Measurements from ENCODE around the gene MPHOSPH9. TPM values are rescaled to one million over a fixed set of nuclear protein-coding genes. Genes with fewer than 3 reads are reported as not detected.

Gene MPHOSPH9
- total and polyA plus RNA-seq, 11 donors: 6.0 to 32.3 (median 20.4) TPM

DNA sequence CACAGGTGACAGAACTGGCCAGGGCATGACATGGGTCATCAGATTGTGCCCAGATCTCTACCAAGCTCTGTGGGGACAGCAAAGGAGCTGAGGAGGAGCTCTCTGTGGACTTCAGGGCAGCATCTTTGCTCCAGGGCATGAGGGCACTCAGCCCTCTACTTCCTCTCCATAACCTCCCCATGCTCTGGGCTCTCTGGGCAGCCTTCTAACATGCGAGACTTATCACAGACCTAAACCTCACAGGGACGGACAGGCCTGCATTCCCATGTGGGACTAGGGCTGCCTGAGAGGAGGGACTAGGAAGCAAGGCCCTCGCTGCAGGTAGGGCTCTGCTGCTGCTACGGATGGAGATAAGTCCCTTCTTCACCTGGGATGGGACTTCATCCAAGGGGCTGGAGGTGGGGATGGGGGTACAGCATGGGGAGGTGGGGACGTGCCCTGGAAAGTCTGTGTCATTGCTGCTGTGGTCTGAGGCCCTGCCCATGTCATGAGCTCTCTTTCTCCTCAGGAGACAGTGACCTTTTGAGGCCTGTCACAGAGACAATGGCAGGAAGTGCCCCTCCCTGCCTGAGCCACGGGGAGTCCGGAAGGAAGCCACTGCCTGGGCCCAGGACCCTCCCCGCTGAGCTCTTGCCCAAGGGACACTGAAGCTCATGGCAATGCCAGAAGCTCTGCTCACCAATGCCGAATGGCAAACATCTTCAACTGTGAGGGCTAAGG is 126.1 kb downstream of the MPHOSPH9 start:
- Histone ChIP-seq H3K4me1 (peaks cover 15 to 83% (median 65%) of the 10 kb centered on the region in 12 donors), H3K9me3 (no peaks in the 10 kb centered on the region), H3K36me3 (peaks cover 0 to 8% (median 0%) of the 10 kb centered on the region in 9 donors), H3K27me3 (no peaks in the 10 kb centered on the region), H3K4me3 (no peak overlapping the region), H3K27ac (peak overlapping the region; percentile 58 to 91 (median 82))
- peak in 3 of 4 donors; percentile 50 to 79 (median 69) for ATAC-seq
- TF ChIP-seq CTCF (IDR thresholded peaks at IDR 0.05) (no peak), POLR2A (IDR thresholded peaks at IDR 0.05) (no peak)
- intact Hi-C loops (cut with DNase I): loop anchor here in 7 of 10 donors (5.0 kb wide), 2 partner anchors 36 to 41 kb away; no protein-coding TSS in a partner anchor
- 35 to 39% (median 38%) methylated on average over 6 to 9 of the region's 9 CpGs for WGBS, 4 donors
- peak; percentile 55 to 80 (median 67) for DNase-seq

DNA sequence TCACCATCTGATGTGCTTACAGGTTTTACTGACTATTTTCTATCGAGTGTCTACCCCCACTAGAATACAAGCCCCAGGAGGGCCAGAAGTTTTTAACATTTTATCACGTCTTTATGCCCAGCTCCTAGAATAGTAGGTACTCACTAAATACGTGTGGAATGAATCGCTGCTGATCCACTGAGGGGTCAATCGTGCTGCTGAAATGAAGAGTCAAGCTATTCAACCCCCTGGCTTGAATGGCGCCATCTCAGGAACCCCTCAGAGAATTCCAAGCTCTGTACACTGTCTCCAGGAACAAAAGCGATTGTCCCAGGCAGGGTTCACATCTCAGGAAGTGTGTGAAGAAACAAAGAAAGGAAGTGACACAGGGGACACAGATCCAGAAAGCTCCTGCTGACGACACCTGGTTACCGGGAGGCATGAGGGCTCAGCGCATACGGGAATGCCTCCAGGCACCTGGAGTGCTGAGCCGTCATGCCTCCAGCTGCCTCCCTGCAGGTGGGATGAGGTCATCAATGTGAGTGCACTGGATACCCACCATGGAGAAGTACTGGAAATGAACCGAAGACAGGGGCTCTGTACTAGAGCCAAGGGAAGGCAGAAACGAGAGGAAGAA is 127.6 kb downstream of the MPHOSPH9 start:
- DNase-seq (peak in 4 of 5 donors; percentile 53 to 62 (median 60)), ATAC-seq (peak; percentile 13 to 72 (median 30))
- intact Hi-C loops (cut with DNase I): loop anchor here in 7 of 10 donors (5.0 kb wide), 2 partner anchors 37 to 42 kb away; no protein-coding TSS in a partner anchor
- 56 to 76% (median 71%) methylated on average over 14 of the region's 14 CpGs for WGBS, 4 donors
- H3K4me3 ChIP-seq: peak overlapping the region in 10 of 12 donors; percentile 20 to 53 (median 42)
- peaks cover 15 to 86% (median 70%) of the 10 kb centered on the region in 12 donors for H3K4me1 ChIP-seq
- H3K36me3 ChIP-seq: peaks cover 0 to 8% (median 0%) of the 10 kb centered on the region in 9 donors
- H3K27ac ChIP-seq: peak overlapping the region; percentile 58 to 91 (median 82)
- no peak for TF ChIP-seq CTCF (IDR thresholded peaks at IDR 0.05)
- peak in 1 of 2 donors; percentile 34 for TF ChIP-seq POLR2A (IDR thresholded peaks at IDR 0.05)
- no peaks in the 10 kb centered on the region for H3K9me3 ChIP-seq
- H3K27me3 ChIP-seq: no peaks in the 10 kb centered on the region

DNA sequence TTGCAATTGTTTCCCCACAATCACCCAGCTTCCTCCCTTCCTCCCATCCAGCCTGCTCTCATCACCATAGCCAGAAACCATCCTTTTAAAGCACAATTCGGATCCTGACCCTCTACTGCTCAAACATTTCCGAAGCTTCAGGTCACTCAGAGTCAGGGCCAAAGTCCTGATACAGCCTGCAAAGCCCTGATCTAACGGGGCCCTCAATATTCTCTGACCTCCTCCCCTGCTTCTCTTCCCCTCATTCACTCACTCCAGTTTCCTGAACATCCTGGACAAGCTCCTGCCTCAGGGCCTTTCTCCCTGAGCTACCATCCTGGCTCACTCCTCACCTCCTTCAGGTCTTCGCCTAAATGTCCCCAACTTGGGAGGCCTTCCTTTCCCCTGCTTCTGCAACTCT is 128.1 kb downstream of the MPHOSPH9 start:
- ATAC-seq: no peak
- Histone ChIP-seq H3K27me3 (no peaks in the 10 kb centered on the region), H3K4me3 (peak overlapping the region in 10 of 12 donors; percentile 20 to 53 (median 42)), H3K36me3 (peaks cover 0 to 8% (median 0%) of the 10 kb centered on the region in 9 donors), H3K9me3 (no peaks in the 10 kb centered on the region), H3K27ac (peak overlapping the region; percentile 31 to 91 (median 80)), H3K4me1 (peaks cover 17 to 91% (median 72%) of the 10 kb centered on the region in 12 donors)
- 65 to 78% (median 75%) methylated on average over 4 of the region's 4 CpGs for WGBS, 4 donors
- intact Hi-C loops (cut with DNase I): loop anchor here in 8 of 10 donors (5.0 kb wide), 2 partner anchors 37 to 42 kb away; no protein-coding TSS in a partner anchor
- no peak for TF ChIP-seq POLR2A (IDR thresholded peaks at IDR 0.05)
- no peak for TF ChIP-seq CTCF (IDR thresholded peaks at IDR 0.05)
- DNase-seq: peak in 1 of 5 donors; percentile 6

Other genes with a start within 250 kb of the MPHOSPH9 start
- 10 to 100 TPM; 13.2 to 28.5 (median 20.7) TPM for gene PITPNM2, start 82.1 kb downstream of the MPHOSPH9 start, total RNA-seq
- gene PITPNM2, start 82.1 kb downstream of the MPHOSPH9 start, polyA plus RNA-seq: 10 to 100 TPM; 12.0 to 13.0 TPM
- gene MTRFR, start 295 bp upstream of the MPHOSPH9 start, total RNA-seq: 10 to 100 TPM in 6 of 9 donors, 1 to 10 TPM in 3; 7.9 to 13.3 (median 11.3) TPM
- gene MTRFR, start 295 bp upstream of the MPHOSPH9 start, polyA plus RNA-seq: 10 to 100 TPM; 12.4 to 16.0 TPM
- 10 to 100 TPM; 56.8 to 96.6 (median 81.9) TPM for gene CDK2AP1, start 38.7 kb upstream of the MPHOSPH9 start, total RNA-seq
- gene CDK2AP1, start 38.7 kb upstream of the MPHOSPH9 start, polyA plus RNA-seq: 100 to 1,000 TPM in 1 of 2 donors, 10 to 100 TPM in 1; 81.7 to 186 TPM
- gene SBNO1, start 131.7 kb upstream of the MPHOSPH9 start, total RNA-seq: 10 to 100 TPM; 17.2 to 33.8 (median 27.9) TPM
- 10 to 100 TPM in 1 of 2 donors, 1 to 10 TPM in 1; 6.3 to 12.3 TPM for gene SBNO1, start 131.7 kb upstream of the MPHOSPH9 start, polyA plus RNA-seq
- 10 to 100 TPM; 26.8 to 37.7 (median 28.7) TPM for gene KMT5A, start 151.0 kb upstream of the MPHOSPH9 start, total RNA-seq
- 10 to 100 TPM; 14.3 to 30.6 TPM for gene KMT5A, start 151.0 kb upstream of the MPHOSPH9 start, polyA plus RNA-seq
- 1 to 10 TPM; 1.6 to 3.4 (median 2.1) TPM for gene RILPL2, start 203.5 kb upstream of the MPHOSPH9 start, total RNA-seq
- 1 to 10 TPM; 2.2 to 3.2 TPM for gene RILPL2, start 203.5 kb upstream of the MPHOSPH9 start, polyA plus RNA-seq
- gene SNRNP35, start 225.0 kb upstream of the MPHOSPH9 start, total RNA-seq: 10 to 100 TPM; 18.5 to 27.4 (median 20.0) TPM
- 10 to 100 TPM; 26.2 to 72.8 TPM for gene SNRNP35, start 225.0 kb upstream of the MPHOSPH9 start, polyA plus RNA-seq

All from heart left ventricle (tissue), 16 donors.